HCEC 1CT (cell line): ENCODE measurements around the gene C18orf63.

Experiments used
- DNase-seq: peaks from one replicate; pipeline ENCODE4 v3.0.0-alpha.2; 2017

C18orf63 gene

GRCh38 chr18:74331404-74331803, 15.8 kb downstream of the C18orf63 start:
- DNase-seq: peak; percentile 57

GRCh38 chr18:74333091-74333490, 17.5 kb downstream of the C18orf63 start:
- no peak for DNase-seq

- no peak for DNase-seq
Measured at GRCh38 chr18:74334242-74334893, 18.7 kb downstream of the C18orf63 start.

DNA sequence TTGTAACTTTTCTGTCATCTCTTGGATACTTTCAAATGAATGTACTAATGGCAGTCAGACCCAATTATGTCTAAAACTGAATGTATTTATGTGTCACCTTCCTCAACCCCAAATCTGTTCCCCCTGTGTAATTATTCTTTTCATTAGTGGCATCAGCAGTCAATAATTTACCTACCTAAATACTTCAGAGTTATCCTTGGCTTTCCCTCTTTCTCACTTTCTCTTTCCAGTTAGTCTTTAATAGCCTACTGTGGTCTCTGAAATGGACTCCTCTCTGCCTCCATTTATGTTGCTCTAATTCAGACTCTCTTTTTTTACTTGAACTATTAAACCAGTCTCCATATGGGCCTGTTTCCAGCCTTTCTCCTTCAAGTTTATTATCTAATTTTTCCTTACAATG, 21.0 kb downstream of the C18orf63 start:
- DNase-seq: no peak

DNA sequence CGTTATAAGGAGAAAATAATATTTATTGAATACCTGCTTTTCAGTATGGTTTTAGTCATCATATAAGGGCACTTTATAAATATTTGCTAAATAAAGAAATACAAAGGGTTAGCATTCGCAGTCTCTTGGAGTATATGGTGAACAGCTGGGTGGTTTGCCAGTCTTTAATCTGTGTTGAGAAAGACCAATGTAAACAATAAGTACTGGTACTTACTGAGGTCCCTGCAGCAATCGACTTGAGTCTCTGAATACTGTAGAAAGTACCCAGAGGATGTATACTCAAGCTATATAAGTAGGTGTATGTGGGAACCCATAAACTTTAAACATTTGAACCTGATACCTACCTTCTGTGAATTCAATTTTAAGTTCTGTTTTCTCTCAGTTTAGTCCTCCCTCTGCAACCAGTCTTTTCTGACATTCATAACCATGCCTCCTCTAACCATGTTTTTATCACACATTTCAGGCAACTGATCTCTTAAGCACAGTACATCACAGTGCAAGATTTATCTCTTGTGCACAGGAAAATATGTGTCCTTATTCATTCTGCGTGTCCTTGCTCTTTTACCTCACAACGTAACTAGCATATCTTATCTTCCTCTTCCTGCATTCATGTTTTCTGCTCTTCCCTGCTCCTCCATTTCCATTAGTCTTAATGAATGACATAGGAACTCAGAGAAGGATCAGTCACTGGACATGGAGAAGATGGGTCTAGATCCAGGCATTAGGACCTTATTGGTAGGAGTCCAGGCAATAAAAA, 21.7 kb downstream of the C18orf63 start:
- no peak for DNase-seq

DNA sequence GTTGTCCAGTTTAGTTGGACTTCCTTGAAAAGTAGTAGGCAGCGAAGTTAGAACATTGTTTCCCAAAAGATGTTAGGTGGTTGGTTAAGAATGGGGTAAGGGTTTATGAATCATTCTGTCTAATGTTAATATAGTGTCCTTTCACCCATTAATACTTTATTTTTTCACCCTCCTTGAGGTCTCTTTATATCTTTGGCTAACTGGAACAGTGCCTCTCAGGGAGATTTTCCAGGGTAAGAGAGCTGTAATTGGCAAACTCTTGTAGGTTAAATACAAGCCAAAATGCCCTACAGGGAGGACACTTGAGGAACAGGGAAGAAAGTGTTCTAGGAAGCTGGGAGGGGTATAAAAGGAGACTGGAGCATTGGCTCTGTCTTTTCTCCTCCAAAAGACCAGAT, 22.3 kb downstream of the C18orf63 start:
- DNase-seq: no peak

DNA sequence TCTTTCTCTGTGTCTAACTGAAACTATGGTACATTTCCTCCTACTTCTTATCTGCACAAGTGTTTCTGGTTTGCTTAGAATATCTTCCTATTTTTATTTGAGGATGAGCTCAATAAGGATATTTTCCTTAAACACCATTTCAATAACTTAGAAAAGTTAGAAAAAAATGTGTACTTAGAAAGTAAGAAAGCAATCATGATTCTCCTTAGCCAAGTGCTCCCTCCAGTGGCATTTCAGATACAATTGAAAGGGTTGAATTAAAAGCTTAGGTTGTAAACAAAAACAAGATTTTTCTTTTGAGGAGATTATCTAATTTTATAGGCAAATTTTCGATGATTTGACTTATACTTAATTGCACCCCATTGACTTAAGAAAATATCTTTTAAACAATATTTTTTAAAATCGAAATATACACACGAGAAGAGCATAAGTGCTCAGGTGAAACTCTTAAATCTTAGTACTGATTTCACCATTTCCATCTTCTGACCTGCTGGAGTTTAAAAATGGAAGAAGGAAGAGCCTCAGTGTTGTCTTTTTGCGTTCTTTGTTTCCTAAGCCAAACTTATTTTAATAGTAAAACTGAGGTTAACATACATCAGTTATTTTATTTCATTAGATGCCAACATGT, 26.9 kb downstream of the C18orf63 start:
- peak; percentile 60 for DNase-seq

DNA sequence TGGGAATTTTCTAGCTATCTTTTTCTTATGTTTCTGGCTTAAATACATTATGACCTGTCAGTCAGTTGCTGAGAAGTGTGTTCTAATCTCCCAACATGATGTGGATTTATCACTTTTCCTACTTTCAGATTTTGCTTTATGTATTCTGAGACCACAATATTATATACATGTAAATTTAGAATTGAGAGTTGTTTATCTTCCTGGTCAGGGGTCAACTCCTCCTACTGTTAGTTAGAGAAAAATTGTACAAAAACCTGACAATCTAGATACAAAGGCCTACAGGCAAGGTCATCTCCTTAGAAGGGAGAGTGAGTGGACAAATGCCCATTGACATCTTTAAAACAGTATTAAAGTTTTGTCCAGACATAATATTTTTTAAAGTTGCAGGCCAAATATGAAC, 30.6 kb downstream of the C18orf63 start:
- no peak for DNase-seq

- no peak for DNase-seq
Measured at GRCh38 chr18:74348581-74348980, 32.9 kb downstream of the C18orf63 start.

- DNase-seq: peak; percentile 87
Measured at GRCh38 chr18:74351354-74351753, 35.7 kb downstream of the C18orf63 start.

DNA sequence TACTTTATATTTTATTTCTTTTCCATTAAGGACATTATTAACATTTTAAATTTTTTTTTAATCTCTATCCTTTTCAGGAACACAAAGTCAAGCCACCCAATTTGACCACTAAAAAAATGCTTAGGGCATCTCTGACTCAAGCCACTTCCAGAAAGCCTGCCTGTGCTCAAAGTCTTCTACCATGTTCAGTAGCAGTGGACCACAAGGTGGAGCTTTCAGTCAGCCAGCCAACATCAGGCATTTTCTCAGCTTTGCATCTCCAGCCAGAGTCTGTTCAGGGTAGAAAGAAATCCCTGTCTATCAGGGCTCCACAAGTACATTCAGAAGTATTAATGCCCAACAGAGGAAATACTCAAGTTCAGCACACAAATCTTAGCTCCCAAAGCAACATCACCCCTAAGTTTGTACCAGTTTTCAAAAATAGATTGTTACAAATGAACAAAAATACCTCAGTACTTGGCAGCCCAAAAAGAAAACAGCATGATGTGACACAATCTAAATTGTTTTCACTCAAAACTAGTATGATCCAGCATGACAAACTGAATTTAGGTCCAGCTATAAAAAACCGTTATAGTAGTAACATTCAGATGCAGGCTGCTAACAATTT, 37.6 kb downstream of the C18orf63 start:
- peak; percentile 79 for DNase-seq

DNA sequence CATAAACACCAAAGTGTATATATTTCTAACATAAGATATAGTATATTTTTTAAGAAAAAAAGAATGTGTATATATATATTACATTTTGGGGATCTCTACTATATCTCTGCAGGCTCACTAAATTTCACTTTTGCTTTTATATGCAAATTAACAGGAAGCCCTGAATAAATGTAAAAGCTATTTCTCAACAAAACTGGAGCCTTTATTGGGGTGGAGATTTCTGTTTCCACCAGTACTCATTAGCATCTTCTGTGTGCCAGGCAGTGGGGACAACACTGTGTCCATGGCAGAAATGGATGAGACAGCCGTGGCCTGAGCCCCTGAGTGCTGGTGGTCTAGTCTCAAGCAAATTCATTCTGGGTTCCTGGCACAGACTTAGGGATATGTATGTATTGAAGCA, 41.3 kb downstream of the C18orf63 start:
- no peak for DNase-seq

DNA sequence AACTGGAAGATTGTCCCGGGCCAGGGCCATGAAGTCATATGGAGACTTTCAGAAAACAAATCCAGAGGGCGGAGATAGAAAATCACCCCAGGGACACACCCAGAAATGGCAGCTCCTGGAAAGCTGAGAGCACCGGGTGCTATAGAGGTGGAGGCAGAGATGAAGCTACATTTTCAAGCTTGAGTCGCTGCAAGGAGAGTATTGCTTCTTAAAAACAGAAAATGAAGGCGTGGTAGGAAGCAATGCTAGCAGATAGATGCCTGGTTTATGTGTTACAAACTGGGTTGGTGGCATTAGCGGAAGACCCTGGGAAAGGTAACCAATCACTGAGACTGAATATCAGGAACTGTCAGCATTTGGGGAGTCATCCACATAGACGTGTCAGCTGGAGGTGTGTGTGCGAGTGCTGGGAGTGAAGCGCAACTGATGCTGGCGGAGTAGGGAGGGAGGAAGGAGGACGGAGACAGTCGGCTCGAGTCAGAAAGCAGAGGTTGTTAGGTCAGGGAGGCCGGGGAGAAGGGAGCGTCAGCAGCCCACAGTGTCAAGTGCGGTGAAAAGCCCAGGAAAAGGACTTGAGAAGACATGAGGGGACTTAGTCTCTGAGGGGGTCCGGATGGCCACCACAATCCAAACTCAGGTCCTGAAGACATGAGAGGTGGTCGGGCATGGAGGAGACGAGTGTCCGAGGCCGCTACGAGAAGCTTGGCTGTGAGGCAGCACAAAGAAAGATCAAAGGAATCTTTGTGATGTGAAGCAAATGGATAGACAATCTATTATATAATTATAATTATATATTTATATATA, 45.4 kb downstream of the C18orf63 start:
- no peak for DNase-seq

- no peak for DNase-seq
Measured at GRCh38 chr18:74367905-74368304, 52.3 kb downstream of the C18orf63 start.

DNA sequence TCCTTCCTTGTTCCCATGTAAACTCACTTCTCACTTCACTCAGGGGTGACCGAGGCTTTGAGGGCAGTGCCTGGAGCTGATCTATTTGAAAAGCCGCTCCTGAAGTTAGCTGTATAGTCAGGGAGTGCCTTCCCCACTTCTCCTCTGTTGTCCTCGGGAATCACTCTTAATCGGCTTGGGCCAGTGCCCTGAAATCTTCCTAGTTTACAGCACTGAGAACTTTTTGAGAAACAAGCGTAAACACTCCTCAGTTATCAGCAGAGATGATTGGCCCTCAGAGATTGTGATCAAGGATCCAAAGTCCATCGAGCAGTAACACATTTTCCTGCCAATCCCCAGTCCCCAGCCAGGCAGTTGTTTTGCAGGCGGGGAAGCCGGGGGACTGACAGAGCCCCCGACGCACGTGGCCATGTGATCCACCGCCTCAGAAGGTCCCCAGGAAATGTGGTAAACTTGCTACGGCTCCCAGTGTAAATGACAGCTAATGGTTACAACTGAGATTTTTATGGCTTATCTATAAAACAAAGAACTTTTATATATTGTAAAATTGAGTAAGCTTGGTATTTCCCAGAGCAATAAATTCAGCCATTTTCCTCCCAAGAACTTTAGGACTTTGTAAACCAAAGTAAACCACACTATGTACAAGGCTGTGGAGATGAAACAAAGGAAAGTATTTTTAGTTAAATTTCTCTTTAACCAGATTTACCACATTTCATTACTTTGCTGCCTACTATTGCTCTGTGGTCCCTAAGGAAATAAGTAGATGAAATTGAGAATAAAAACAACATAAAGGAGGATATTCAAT, 53.5 kb downstream of the C18orf63 start:
- DNase-seq: no peak

GRCh38 chr18:74370115-74370514, 54.5 kb downstream of the C18orf63 start:
- DNase-seq: peak; percentile 10

DNA sequence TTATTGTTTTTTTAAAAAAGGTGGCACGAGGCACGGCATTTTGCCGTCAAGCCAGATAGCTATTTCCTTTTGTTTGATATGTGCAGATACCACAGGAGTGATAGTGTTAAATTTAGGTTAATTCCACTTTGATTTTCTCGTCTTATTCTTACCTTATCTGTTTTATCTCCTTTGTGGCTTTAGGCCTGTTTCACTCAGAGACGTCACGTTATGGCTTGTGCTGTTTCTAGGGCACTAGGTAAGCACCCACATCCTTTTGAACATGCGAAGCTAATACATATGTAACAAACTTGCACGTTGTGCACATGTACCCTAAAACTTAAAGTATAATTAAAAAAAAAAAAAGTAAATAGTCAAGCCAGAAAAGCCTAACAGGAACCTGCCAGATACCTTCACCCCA, 57.8 kb downstream of the C18orf63 start:
- DNase-seq: no peak

GRCh38 chr18:74375999-74376398, 60.4 kb downstream of the C18orf63 start:
- no peak for DNase-seq

DNA sequence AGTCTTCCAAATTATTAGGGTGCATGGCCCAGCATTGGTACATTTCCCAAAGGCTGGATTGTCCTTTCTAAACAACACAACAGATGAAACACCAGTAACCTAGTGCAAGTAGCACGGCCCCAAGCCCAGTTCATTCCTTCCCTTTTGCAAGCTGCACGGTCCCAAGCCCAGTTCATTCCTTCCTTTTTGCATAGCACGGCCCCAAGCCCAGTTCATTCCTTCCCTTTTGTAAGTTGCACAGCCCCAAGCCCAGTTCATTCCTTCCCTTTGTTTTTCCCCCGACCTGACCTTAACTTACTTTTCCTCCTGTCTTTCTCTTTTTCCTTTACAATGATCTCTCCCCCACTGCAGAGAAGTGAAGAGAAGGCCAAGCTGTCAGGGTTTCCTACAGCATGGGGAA, 60.9 kb downstream of the C18orf63 start:
- no peak for DNase-seq

- DNase-seq: no peak
Measured at GRCh38 chr18:74377776-74378175, 62.1 kb downstream of the C18orf63 start.

DNA sequence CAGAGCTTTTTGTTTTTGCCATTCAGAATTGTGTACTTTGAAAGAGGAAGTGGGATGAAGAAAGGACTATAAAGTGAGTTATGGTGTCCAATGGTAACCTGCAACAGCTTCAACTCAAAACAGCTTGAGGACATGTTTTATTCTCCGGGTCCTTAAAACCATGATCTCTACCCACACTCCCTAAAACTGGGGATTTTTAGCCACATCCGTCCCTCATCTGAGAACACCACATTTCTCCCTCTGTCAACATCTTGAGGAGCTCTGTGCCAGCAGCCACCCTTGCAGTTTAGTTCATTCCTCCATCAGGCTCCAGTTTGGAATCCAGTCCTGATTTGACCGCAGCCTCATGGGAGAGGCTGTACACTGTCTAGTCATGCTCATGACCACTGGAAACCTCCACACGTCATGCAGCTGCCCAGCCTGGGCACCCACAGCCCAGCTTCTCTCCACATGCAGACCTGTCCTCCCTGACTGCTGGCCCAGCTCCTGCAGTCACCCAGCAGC, 62.6 kb downstream of the C18orf63 start:
- no peak for DNase-seq

DNA sequence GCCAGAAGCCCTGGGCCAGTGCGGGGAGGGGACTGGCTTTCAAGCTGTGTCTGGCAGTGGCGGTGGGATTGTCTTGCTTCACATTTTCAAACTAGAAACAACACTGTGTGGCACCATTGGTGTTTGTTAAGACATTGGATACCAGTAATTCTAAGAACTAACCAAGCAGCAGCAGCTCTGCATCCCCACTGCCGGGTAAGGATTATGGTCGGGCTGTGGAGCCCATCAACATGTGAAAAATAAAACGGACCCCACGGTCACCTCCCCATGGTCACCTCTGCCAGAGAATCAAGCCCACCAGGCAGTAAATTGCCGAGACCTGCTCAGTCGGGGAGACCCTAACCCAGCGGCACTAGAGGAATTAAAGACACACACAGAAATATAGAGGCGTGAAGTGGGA, 65.3 kb downstream of the C18orf63 start:
- DNase-seq: no peak
